Upper lobe of left lung (tissue), 4 donors: ENCODE measurements around the gene NXPE1.
"Not testable (repeated sequence)": the region's sequence is repeated elsewhere in the genome, so short reads cannot be mapped to it uniquely, and the experiment has no call there.

Experiments used
- EP300 ChIP-seq, 4 donors: sonication (generic); formaldehyde crosslinking; IDR thresholded peaks; one replicate each; pipeline ENCODE4 v1.5.1; 2017; ENCODE audit warnings: antibody characterized with exemption in 4 of 4, control low read depth in 2 of 4
- POLR2A ChIP-seq, 4 donors: fragments of 450-650 bp; IDR thresholded peaks; one replicate each; pipeline ENCODE4 v1.5.1; 2016 to 2017; ENCODE audit warnings: antibody characterized with exemption in 4 of 4, mild to moderate bottlenecking in 2 of 4
- POLR2AphosphoS5 ChIP-seq, 2 donors: sonication (generic); formaldehyde crosslinking; IDR thresholded peaks; one replicate each; pipeline ENCODE4 v1.5.1; 2017; ENCODE audit warnings: antibody characterized with exemption in 2 of 2
- TF ChIP-seq, protein P1 (sequence below), 6 experiments: fragments of 450-650 bp in 4 of 6; fragments of 200-600 bp in 2 of 6; sonication (generic) in 2 of 6; IDR thresholded peaks; one replicate each; pipeline ENCODE4 v1.5.1; 2016 to 2019; ENCODE audit warnings: antibody characterized with exemption in 6 of 6

- not testable (repeated sequence) for TF ChIP-seq POLR2A, POLR2AphosphoS5, EP300 (IDR thresholded peaks at IDR 0.05)
- TF ChIP-seq, protein P1, sequence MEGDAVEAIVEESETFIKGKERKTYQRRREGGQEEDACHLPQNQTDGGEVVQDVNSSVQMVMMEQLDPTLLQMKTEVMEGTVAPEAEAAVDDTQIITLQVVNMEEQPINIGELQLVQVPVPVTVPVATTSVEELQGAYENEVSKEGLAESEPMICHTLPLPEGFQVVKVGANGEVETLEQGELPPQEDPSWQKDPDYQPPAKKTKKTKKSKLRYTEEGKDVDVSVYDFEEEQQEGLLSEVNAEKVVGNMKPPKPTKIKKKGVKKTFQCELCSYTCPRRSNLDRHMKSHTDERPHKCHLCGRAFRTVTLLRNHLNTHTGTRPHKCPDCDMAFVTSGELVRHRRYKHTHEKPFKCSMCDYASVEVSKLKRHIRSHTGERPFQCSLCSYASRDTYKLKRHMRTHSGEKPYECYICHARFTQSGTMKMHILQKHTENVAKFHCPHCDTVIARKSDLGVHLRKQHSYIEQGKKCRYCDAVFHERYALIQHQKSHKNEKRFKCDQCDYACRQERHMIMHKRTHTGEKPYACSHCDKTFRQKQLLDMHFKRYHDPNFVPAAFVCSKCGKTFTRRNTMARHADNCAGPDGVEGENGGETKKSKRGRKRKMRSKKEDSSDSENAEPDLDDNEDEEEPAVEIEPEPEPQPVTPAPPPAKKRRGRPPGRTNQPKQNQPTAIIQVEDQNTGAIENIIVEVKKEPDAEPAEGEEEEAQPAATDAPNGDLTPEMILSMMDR (IDR thresholded peaks at IDR 0.05) = not testable (repeated sequence)
These were observed 48.9 kb upstream of the NXPE1 start for GRCh38 chr11:114608605-114609004.
